Sigmoid colon (tissue), 4 donors: ENCODE results near the gene TRPM3.

ENCODE experiments used
- CTCF ChIP-seq, 4 experiments: fragments of 450-650 bp in 3 of 4; fragments of 200-600 bp in 1 of 4; IDR thresholded peaks; one replicate each; pipeline ENCODE4 v1.5.1; 2016 to 2019; ENCODE audit warnings: antibody characterized with exemption in 4 of 4, mild to moderate bottlenecking in 3 of 4, moderate library complexity in 2 of 4
- EP300 ChIP-seq, 4 donors: sonication (generic); formaldehyde crosslinking; IDR thresholded peaks; one replicate each; pipeline ENCODE4 v1.6.1; 2017; ENCODE audit warnings: antibody characterized with exemption in 4 of 4
- POLR2A ChIP-seq, 2 donors: fragments of 450-650 bp; IDR thresholded peaks; one replicate each; pipeline ENCODE4 v1.6.1; 2016; ENCODE audit warnings: antibody characterized with exemption in 2 of 2, mild to moderate bottlenecking in 2 of 2, moderate library complexity in 2 of 2

GRCh38 chr9:71096421-71097108, 24.9 kb downstream of the TRPM3 start:
- TF ChIP-seq CTCF (IDR thresholded peaks at IDR 0.05), result no peak
- TF ChIP-seq POLR2A (IDR thresholded peaks at IDR 0.05), result no peak
- TF ChIP-seq EP300 (IDR thresholded peaks at IDR 0.05), result no peak
